SK-N-SH (cell line): ENCODE measurements around the gene RAVER1. TPM values are rescaled to one million over a fixed set of nuclear protein-coding genes. Genes with fewer than 3 reads are reported as not detected.
A peak's percentile ranks its signal among the peaks of the same experiment; 100 is the strongest.

ENCODE experiments used
- CTCF ChIA-PET: fragments of 300-600, 350-600 bp; formaldehyde crosslinking; extraction: SDS; loops from one replicate; lab custom pipeline; 2021; lab: Yijun Ruan, JAX
- POLR2A ChIA-PET: fragments of 350-600 bp; sonication (Branson Sonifier 250); formaldehyde crosslinking; extraction: SDS; loops from one replicate; lab custom pipeline; 2020; ENCODE audit warnings: antibody characterized with exemption, inconsistent platforms; lab: Yijun Ruan, JAX
- DNase-seq: peaks from one replicate; pipeline ENCODE4 v3.0.0; 2012
- H2AFZ ChIP-seq: fragments of 200-600 bp; sonication (generic); 2 replicates; pipeline ENCODE4 v1.8.1; 2016; ENCODE audit warnings: antibody characterized with exemption, mild to moderate bottlenecking, low read depth
- H3F3A ChIP-seq: fragments of 200-600 bp; sonication (generic); replicated peaks from 2 replicates; pipeline ENCODE3; 2016; ENCODE audit warnings: antibody characterized with exemption, mild to moderate bottlenecking; ENCODE audit not compliant: insufficient read depth
- H3K27ac ChIP-seq, 2 experiments: fragments of 200-500 bp in 1 of 2; fragments of 200-600 bp in 1 of 2; sonication (Bioruptor generic) in 1 of 2; sonication (generic), shearing (Covaris generic) in 1 of 2; 2 replicates each; pipeline versions ENCODE4 v1.5.1 to v1.6.1; 2014 to 2016; ENCODE audit warnings: low read depth in 2 of 2, inconsistent platforms in 1 of 2, low read length in 1 of 2, mild to moderate bottlenecking in 1 of 2, mixed read lengths in 1 of 2
- H3K27me3 ChIP-seq: fragments of 200-600 bp; sonication (generic), shearing (Covaris generic); 2 replicates; pipeline ENCODE4 v1.6.1; 2016; ENCODE audit warnings: mixed run types; ENCODE audit not compliant: insufficient read depth
- H3K36me3 ChIP-seq, 2 experiments: fragments of 200-500 bp in 1 of 2; fragments of 200-600 bp in 1 of 2; sonication (Bioruptor generic) in 1 of 2; sonication (generic) in 1 of 2; replicated peaks in 1 of 2; 2 replicates each; pipeline versions ENCODE3 to v1.5.1; 2014 to 2016; ENCODE audit warnings: low read length in 1 of 2, mild to moderate bottlenecking in 1 of 2; ENCODE audit not compliant: insufficient read depth in 2 of 2, control insufficient read depth in 1 of 2
- H3K4me1 ChIP-seq, 2 experiments: fragments of 200-500 bp in 1 of 2; fragments of 200-600 bp in 1 of 2; sonication (Bioruptor generic) in 1 of 2; sonication (generic), shearing (Covaris generic) in 1 of 2; 2 replicates each; pipeline versions ENCODE4 v1.5.1 to v1.6.1; 2014 to 2016; ENCODE audit warnings: low read depth in 1 of 2, low read length in 1 of 2, mixed run types in 1 of 2; ENCODE audit not compliant: insufficient read depth in 2 of 2, control insufficient read depth in 1 of 2
- H3K4me2 ChIP-seq: fragments of 200-600 bp; sonication (generic), shearing (Covaris generic); 2 replicates; pipeline ENCODE4 v1.6.1; 2017; ENCODE audit warnings: mixed run types
- H3K4me3 ChIP-seq, 2 experiments: fragments of 200-500 bp in 1 of 2; fragments of 200-600 bp in 1 of 2; sonication (Bioruptor generic) in 1 of 2; sonication (generic), shearing (Covaris generic) in 1 of 2; 2 replicates each; pipeline versions ENCODE4 v1.5.1 to v1.8.1; 2014 to 2016; ENCODE audit warnings: low read depth in 2 of 2, inconsistent platforms in 1 of 2, low read length in 1 of 2, mild to moderate bottlenecking in 1 of 2, mixed read lengths in 1 of 2, moderate library complexity in 1 of 2
- H3K79me2 ChIP-seq: fragments of 200-600 bp; sonication (generic); 2 replicates; pipeline ENCODE4 v1.8.1; 2017; ENCODE audit warnings: mild to moderate bottlenecking; ENCODE audit not compliant: insufficient read depth
- H3K9ac ChIP-seq: fragments of 200-600 bp; sonication (generic); 2 replicates; pipeline ENCODE4 v1.6.1; 2017; ENCODE audit warnings: mixed run types
- H3K9me2 ChIP-seq: fragments of 200-600 bp; sonication (generic); 2 replicates; pipeline ENCODE4 v1.6.1; 2017; ENCODE audit warnings: mixed run types
- H3K9me3 ChIP-seq: fragments of 200-600 bp; sonication (generic); 2 replicates; pipeline ENCODE4 v1.6.1; 2017; ENCODE audit warnings: mixed run types, mild to moderate bottlenecking, moderate library complexity
- H4K20me1 ChIP-seq: fragments of 200-600 bp; sonication (generic); 2 replicates; pipeline ENCODE4 v1.6.1; 2017; ENCODE audit warnings: mild to moderate bottlenecking, mixed run types; ENCODE audit not compliant: insufficient read depth
- CHD2 ChIP-seq: fragments of 150-350 bp; IDR thresholded peaks from 2 replicates; pipeline ENCODE4 v1.6.1; 2018; ENCODE audit warnings: low read length; ENCODE audit not compliant: partially characterized antibody
- CTCF ChIP-seq: fragments of 200-600 bp; sonication (generic); IDR thresholded peaks from 2 replicates; pipeline ENCODE4 v1.6.1; 2017; ENCODE audit warnings: antibody characterized with exemption, mild to moderate bottlenecking, moderate library complexity
- ELF1 ChIP-seq: IDR thresholded peaks from 2 replicates; pipeline ENCODE4 v1.4.0; 2012
- EP300 ChIP-seq, 2 experiments: IDR thresholded peaks; 2 replicates each; pipeline versions ENCODE4 v1.4.0 to v1.6.1; 2012; ENCODE audit warnings: borderline replicate concordance in 1 of 2, low read depth in 1 of 2, low read length in 1 of 2
- FOXJ3 ChIP-seq: sonication (generic); formaldehyde crosslinking; IDR thresholded peaks from 2 replicates; pipeline ENCODE4 v1.5.1; 2020; ENCODE audit warnings: mild to moderate bottlenecking, missing genetic modification reagents
- GABPA ChIP-seq: IDR thresholded peaks from 2 replicates; pipeline ENCODE4 v1.4.0; 2012; ENCODE audit warnings: low read depth, mild to moderate bottlenecking
- JUND ChIP-seq: IDR thresholded peaks from 2 replicates; pipeline ENCODE4 v1.4.0; 2012
- MAX ChIP-seq: IDR thresholded peaks from 2 replicates; pipeline ENCODE4 v1.4.0; 2012; ENCODE audit warnings: low read depth
- MEF2A ChIP-seq: IDR thresholded peaks from 2 replicates; pipeline ENCODE4 v1.4.0; 2012; ENCODE audit warnings: low read depth, borderline replicate concordance
- NFIC ChIP-seq: IDR thresholded peaks from 2 replicates; pipeline ENCODE4 v1.4.0; 2012; ENCODE audit warnings: borderline replicate concordance
- PBX3 ChIP-seq: IDR thresholded peaks from 2 replicates; pipeline ENCODE4; 2012
- POLR2AphosphoS5 ChIP-seq: IDR thresholded peaks from 2 replicates; pipeline ENCODE4 v1.6.1; 2012; ENCODE audit warnings: low read depth, low read length
- RAD21 ChIP-seq: IDR thresholded peaks from 2 replicates; pipeline ENCODE4 v1.6.1; 2012; ENCODE audit warnings: mild to moderate bottlenecking, low read length
- RCOR1 ChIP-seq: fragments of 150-350 bp; IDR thresholded peaks from 2 replicates; pipeline ENCODE4 v1.6.1; 2017; ENCODE audit warnings: antibody characterized with exemption, low read length
- REST ChIP-seq: IDR thresholded peaks from 2 replicates; pipeline ENCODE4 v1.6.1; 2012; ENCODE audit warnings: mild to moderate bottlenecking, low read depth, low read length, moderate library complexity
- RFX5 ChIP-seq: IDR thresholded peaks from 2 replicates; pipeline ENCODE4 v1.6.1; 2012; ENCODE audit warnings: mild to moderate bottlenecking, improper control_type of control experiment, low read length
- SMC3 ChIP-seq: IDR thresholded peaks from 2 replicates; pipeline ENCODE4 v1.6.1; 2012; ENCODE audit warnings: low read depth, low read length, improper control_type of control experiment
- TAF1 ChIP-seq: IDR thresholded peaks from 2 replicates; pipeline ENCODE4 v1.6.1; 2012; ENCODE audit warnings: low read depth, mild to moderate bottlenecking, low read length, moderate library complexity, borderline replicate concordance
- USF1 ChIP-seq: IDR thresholded peaks from 2 replicates; pipeline ENCODE4 v1.4.0; 2012; ENCODE audit warnings: low read depth, borderline replicate concordance
- YY1 ChIP-seq: IDR thresholded peaks from 2 replicates; pipeline ENCODE4 v1.4.0; 2012; ENCODE audit warnings: low read depth, mild to moderate bottlenecking
- WGBS: methylation state at CpG from one replicate; pipeline ENCODE4 v1.1.6; 2017; ENCODE audit warnings: low lambda C conversion rate; 5-methylcytosine and 5-hydroxymethylcytosine counted together
- polyA plus RNA-seq, 3 experiments: library from polyadenylated mRNA; depleted of rRNA; stranded (reverse); fragments of >200 nt; gene quantifications; 2 replicates each; pipeline ENCODE4 v1.2.3, GENCODE V29; 2012

The RAVER1 gene
- polyA plus RNA-seq, 1 of the 3 experiments (the other 2 are of a cell fraction) = 8.2 TPM

GRCh38 chr19:10315335-10316214 lies 17.8 kb downstream of the RAVER1 start, which contains the start of gene FDX2 (continued):
- TF ChIP-seq CTCF = no peak
- no peak for TF ChIP-seq REST
- TF ChIP-seq CHD2 = no peak
- TF ChIP-seq MAX = peak; percentile 91
- peak; percentile 98 for TF ChIP-seq USF1
- no peak for TF ChIP-seq RAD21
- TF ChIP-seq FOXJ3 (CRISPR knock-in tag) = no peak

- H3K79me2 ChIP-seq = peaks cover 2% of the 10 kb centered on the region; the same call in 1 of the 2 replicates
- H3K27ac ChIP-seq = no peak within 1 kb of the TSS
- no peaks in the 10 kb centered on the region for H3K9me2 ChIP-seq
- no peaks in the 10 kb centered on the region for H3K9me3 ChIP-seq
- H3F3A ChIP-seq = no peaks in the 10 kb centered on the region
- no peaks in the 10 kb centered on the region for H4K20me1 ChIP-seq
- no peak within 1 kb of the TSS for H3K4me3 ChIP-seq
- H3K4me1 ChIP-seq = no peaks in the 10 kb centered on the region
- H3K9ac ChIP-seq = no peak within 1 kb of the TSS
- H2AFZ ChIP-seq = no peak within 1 kb of the TSS
- POLR2A ChIA-PET = no interaction called here
- H3K36me3 ChIP-seq = peaks cover 0 to 4% of the 10 kb centered on the region in 2 experiments
- DNase-seq = no peak
- WGBS = 87% methylated on average over 19 of the region's 24 CpGs
- no peak within 1 kb of the TSS for H3K4me2 ChIP-seq
- CTCF ChIA-PET = interaction anchor here (0.6 to 1.4 kb wide), 5 partner anchors 15 to 81 kb away, joined by 3 to 5 read pairs (median 3); no protein-coding TSS in a partner anchor
- H3K27me3 ChIP-seq = no peaks in the 10 kb centered on the region
- no peak for TF ChIP-seq RCOR1
- TF ChIP-seq PBX3 = no peak
- TF ChIP-seq RFX5 = no peak
- no peak for TF ChIP-seq CHD2
- no peak for TF ChIP-seq GABPA
- TF ChIP-seq USF1 = no peak
- no peak for TF ChIP-seq MEF2A
- no peak for TF ChIP-seq SMC3
- no peak for TF ChIP-seq ELF1
- TF ChIP-seq TAF1 = no peak
- TF ChIP-seq EP300 (IDR thresholded peaks at IDR 0.05; ENCODE audit: borderline replicate concordance in 1 of 2, low read depth in 1 of 2, low read length in 1 of 2) = no peak
- no peak for TF ChIP-seq NFIC
- no peak for TF ChIP-seq CTCF
- TF ChIP-seq YY1 = no peak
- TF ChIP-seq POLR2AphosphoS5 = no peak
- no peak for TF ChIP-seq JUND
These were observed 23.9 kb downstream of the RAVER1 start, which contains the start of gene ZGLP1 for GRCh38 chr19:10309423-10309822. Gene ZGLP1 (minus strand): TSS chr19:10309815.
